ENCODE data around the gene LHX1.

The LHX1 gene

DNA sequence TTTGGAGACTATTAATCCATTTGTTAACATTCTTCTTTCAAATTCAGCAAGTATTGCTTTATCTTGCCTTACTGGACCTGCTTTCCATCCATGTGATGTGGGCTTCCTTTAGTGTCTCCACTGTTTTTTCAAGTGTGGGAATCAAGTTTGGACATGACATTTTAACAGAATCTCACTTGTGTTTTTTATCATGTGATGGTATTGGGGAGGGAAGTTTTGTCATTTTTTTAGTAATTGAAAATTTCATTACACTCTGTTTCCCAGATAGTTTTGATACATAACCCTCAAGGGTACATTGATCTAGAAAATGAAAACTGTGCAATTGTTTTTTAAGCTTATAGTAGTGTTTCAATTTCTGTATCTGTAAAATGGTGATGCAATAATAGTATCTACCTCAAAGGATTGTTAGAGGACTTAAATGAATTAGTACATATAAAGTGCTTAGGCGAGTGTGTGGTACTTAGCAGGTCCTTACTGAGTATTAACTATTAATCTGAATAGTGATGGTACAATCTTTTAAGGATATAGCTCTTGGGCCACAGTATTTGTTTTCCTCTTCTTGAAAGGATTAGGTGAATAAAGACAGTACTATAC lies 38.7 kb downstream of the LHX1 start:
- no peak for DNase-seq

DNA sequence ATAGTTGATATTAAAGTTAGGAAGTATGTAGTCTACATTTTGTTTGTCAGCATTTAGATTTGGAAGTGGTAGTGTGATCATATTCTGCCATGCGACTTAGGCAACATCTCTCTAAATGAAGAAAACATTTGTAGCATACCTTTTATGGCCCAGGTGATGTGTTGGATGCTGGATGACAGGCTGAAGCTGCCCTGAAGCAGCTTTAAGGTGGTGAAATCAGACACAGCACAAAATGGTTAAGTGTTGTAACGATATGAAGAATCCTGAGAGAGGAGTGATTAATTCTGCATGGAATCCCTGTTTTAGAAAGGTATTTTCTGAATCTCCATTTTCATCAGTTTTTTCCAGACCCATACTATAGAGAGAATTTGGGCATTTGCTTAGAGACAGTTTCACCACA lies 39.8 kb downstream of the LHX1 start:
- no peak for DNase-seq

- no peak for DNase-seq
Observed at GRCh38 chr17:36977568-36977967, 40.3 kb downstream of the LHX1 start.

GRCh38 chr17:36978810-36979564 lies 41.7 kb downstream of the LHX1 start:
- no peak for DNase-seq

- DNase-seq = no peak
Observed at GRCh38 chr17:36979565-36979941, 42.3 kb downstream of the LHX1 start.

- DNase-seq = no peak
Observed at GRCh38 chr17:36980280-36980761, 43.0 kb downstream of the LHX1 start.

GRCh38 chr17:36983618-36984017 lies 46.3 kb downstream of the LHX1 start:
- no peak for DNase-seq

GRCh38 chr17:36989173-36989572 lies 51.9 kb downstream of the LHX1 start:
- no peak for DNase-seq

DNA sequence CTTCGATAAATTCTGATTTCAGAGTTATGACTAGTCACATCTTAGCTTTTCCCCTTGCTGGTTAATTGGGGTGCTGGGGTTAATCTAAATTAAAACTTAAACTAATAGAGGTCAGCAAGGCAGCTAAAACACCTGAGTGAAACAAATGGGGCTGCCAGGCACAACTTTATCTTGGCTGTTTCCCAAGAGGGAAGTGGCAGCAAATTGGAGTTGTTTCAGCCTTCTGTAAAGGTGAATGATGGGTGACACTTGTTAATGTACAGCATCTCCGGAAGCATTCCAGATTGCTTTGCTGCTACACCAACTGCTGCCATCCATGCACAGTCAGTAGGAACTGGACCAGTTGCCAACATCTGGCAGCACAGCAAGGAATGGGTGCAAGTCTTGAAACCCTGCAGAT lies 55.4 kb downstream of the LHX1 start:
- DNase-seq = no peak

DNA sequence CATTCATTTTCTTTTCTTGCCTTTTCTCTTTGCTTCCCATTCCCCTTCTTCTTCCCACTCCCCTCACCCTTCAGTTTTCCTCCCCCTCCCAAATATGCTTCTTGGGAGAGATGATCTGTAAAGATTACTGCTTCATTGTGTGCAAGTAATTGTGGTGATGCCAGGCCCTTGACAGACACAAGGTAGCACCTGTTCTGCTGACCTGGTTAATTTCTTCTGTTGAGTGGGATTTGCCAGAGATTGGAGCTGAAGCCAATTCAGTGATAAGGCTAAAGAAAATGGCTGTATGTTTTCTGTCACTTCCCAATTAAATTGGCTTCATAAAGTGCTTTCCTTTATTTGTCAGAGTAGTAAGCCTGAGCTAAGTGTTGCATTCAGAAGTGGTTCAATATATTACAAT lies 56.0 kb downstream of the LHX1 start:
- DNase-seq = no peak
